ENCODE results near the gene CCDC194. TPM values are rescaled to one million over a fixed set of nuclear protein-coding genes. Genes with fewer than 3 reads are reported as not detected.
A peak's percentile ranks its signal among the peaks of the same experiment; 100 is the strongest.

CCDC194 gene
- total RNA-seq, 3 donors from 2014 or later = 0.53 to 0.54 TPM; not detected in 1

DNA sequence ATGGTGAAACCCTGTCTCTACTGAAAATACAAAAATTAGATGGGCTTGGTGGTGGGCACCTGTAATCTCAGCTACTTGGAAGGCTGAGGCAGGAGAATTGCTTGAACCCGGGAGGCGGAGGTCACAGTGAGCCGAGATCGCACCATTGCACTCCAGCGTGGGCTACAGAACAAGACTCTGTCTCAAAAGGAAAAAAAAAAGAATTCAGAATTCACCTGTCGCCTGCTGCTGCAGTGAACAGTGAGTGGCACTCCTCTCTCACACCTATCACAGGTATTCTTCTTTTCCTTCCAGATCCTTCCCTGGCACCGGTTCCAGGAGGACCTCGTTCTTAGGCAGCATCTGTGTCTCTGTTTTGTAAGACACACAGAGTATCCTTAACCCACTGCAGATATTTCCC lies 20.1 kb upstream of the CCDC194 start:
- ATAC-seq = no peak

GRCh38 chr19:17411801-17412200 lies 17.8 kb upstream of the CCDC194 start:
- H3K4me3 ChIP-seq = no peak overlapping the region
- no peak for ATAC-seq
- intact Hi-C loops (cut with DNase I, micrococcal nuclease) = no loop called here

More for the DNA sequence above, 20.1 kb upstream of the CCDC194 start:
- H3K4me3 ChIP-seq = no peak overlapping the region
- intact Hi-C loops (cut with DNase I, micrococcal nuclease) = no loop called here
- H3K9me3 ChIP-seq = no peaks in the 10 kb centered on the region
- no peaks in the 10 kb centered on the region for H3K36me3 ChIP-seq (ENCODE audit: low read depth)
- DNase-seq = no peak
- TF ChIP-seq, protein P1, sequence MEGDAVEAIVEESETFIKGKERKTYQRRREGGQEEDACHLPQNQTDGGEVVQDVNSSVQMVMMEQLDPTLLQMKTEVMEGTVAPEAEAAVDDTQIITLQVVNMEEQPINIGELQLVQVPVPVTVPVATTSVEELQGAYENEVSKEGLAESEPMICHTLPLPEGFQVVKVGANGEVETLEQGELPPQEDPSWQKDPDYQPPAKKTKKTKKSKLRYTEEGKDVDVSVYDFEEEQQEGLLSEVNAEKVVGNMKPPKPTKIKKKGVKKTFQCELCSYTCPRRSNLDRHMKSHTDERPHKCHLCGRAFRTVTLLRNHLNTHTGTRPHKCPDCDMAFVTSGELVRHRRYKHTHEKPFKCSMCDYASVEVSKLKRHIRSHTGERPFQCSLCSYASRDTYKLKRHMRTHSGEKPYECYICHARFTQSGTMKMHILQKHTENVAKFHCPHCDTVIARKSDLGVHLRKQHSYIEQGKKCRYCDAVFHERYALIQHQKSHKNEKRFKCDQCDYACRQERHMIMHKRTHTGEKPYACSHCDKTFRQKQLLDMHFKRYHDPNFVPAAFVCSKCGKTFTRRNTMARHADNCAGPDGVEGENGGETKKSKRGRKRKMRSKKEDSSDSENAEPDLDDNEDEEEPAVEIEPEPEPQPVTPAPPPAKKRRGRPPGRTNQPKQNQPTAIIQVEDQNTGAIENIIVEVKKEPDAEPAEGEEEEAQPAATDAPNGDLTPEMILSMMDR (IDR thresholded peaks at IDR 0.05) = no peak
- H3K4me1 ChIP-seq (ENCODE audit: low read depth) = peaks cover 4% of the 10 kb centered on the region

DNA sequence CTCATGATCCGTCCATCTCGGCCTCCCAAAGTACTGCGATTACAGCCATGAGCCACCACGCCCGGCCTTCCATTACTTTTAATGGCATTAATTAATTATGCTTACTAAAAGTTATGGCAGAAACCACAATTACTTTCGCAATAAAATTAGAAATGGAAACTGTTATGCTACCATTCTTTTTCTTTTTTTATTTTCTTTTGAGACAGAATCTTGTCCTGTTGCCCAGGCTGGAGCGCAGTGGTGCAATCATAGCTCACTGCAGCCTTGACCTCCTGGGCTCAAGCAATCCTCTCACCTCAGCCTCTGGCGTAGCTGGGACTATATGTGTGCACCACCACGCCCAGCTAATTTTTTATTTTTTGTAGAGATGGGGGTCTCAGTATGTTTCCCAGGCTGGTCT lies 16.0 kb upstream of the CCDC194 start:
- H3K9me3 ChIP-seq = no peaks in the 10 kb centered on the region
- no peaks in the 10 kb centered on the region for H3K36me3 ChIP-seq (ENCODE audit: low read depth)
- ATAC-seq (no peak), DNase-seq (no peak)
- no peaks in the 10 kb centered on the region for H3K4me1 ChIP-seq (ENCODE audit: low read depth)
- no peak overlapping the region for H3K4me3 ChIP-seq
- TF ChIP-seq, protein P1 (IDR thresholded peaks at IDR 0.05) = no peak
- intact Hi-C loops (cut with DNase I, micrococcal nuclease) = no loop called here

More at GRCh38 chr19:17411801-17412200, 17.8 kb upstream of the CCDC194 start:
- TF ChIP-seq, protein P1 (IDR thresholded peaks at IDR 0.05) = no peak
- H3K4me1 ChIP-seq (ENCODE audit: low read depth) = no peaks in the 10 kb centered on the region
- no peaks in the 10 kb centered on the region for H3K9me3 ChIP-seq
- DNase-seq = no peak
- H3K36me3 ChIP-seq (ENCODE audit: low read depth) = no peaks in the 10 kb centered on the region

DNA sequence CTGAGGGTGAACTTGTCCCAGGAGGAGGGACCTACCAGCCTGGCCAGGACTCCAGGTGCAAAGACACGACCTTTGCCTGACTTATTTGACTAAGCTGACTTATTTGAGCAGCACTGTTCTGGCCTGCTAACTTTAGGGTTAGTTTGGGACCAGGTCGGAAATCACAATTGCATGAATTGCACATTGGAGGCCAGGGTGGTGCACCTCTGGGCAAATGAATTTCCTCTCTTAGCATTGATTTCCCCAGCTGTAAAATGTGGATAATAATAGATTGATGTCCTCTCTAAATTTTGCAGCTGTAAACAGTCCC lies 12.8 kb upstream of the CCDC194 start:
- intact Hi-C loops (cut with DNase I, micrococcal nuclease) = no loop called here
- TF ChIP-seq, protein P1 (IDR thresholded peaks at IDR 0.05) = no peak
- DNase-seq = no peak
- no peaks in the 10 kb centered on the region for H3K9me3 ChIP-seq
- no peak overlapping the region for H3K4me3 ChIP-seq
- H3K4me1 ChIP-seq (ENCODE audit: low read depth) = no peaks in the 10 kb centered on the region
- peak; percentile 5 for ATAC-seq
- H3K36me3 ChIP-seq (ENCODE audit: low read depth) = no peaks in the 10 kb centered on the region

GRCh38 chr19:17406046-17406886 lies 12.3 kb upstream of the CCDC194 start:
- ATAC-seq = peak; percentile 35
- no peak for DNase-seq

More at GRCh38 chr19:17406046-17406886, 12.3 kb upstream of the CCDC194 start:
- no peak overlapping the region for H3K4me3 ChIP-seq
- TF ChIP-seq, protein P1 (IDR thresholded peaks at IDR 0.05) = no peak
- H3K4me1 ChIP-seq (ENCODE audit: low read depth) = no peaks in the 10 kb centered on the region
- intact Hi-C loops (cut with DNase I, micrococcal nuclease) = no loop called here
- H3K36me3 ChIP-seq (ENCODE audit: low read depth) = no peaks in the 10 kb centered on the region
- no peaks in the 10 kb centered on the region for H3K9me3 ChIP-seq

Data from mucosa of descending colon (tissue), 3 donors.